GM12864 (cell line): ENCODE data around the gene DCLK1.

ENCODE experiments used
- DNase-seq: peaks from one replicate; pipeline ENCODE4 v3.0.0-alpha.2; 2011; ENCODE audit warnings: low read depth
- H3K4me3 ChIP-seq: 2 replicates; pipeline ENCODE4 v1.5.1; 2011; ENCODE audit warnings: mild to moderate bottlenecking, low read depth, low read length, control low read depth
- TF ChIP-seq, protein P1 (sequence below): IDR thresholded peaks from 2 replicates; pipeline ENCODE4 v1.5.1; 2011; ENCODE audit warnings: low read depth, mild to moderate bottlenecking, moderate library complexity, low read length, control low read depth, inconsistent platforms; ENCODE audit errors: missing control alignments

DCLK1 gene

DNA sequence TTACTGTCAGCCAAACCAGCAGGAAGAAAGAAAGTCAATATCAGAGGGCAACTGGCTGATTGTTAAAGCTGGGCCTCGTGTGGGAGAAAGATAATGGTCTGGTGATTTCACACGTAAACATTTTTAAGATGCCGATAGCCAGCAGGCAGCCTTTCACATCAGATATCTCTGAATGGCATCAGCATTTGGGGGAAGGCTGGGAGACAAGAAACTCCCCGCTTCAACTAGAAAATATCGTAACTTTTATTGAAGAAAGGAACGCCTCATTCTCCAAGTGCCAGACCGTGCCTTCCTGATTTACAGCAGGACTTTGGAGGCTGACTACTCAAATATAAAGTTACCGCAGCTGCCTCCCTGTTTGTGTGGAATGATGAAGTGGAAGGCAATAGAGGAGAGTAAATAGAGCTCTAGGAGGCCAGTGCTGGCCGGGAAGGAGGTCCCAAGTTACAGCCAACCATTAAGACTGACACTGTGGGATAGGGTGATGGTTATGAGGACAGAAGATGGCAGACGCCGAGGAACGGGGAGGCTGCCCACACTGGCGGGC is 370.4 kb downstream of the DCLK1 start:
- no peak for DNase-seq
- TF ChIP-seq, protein P1, sequence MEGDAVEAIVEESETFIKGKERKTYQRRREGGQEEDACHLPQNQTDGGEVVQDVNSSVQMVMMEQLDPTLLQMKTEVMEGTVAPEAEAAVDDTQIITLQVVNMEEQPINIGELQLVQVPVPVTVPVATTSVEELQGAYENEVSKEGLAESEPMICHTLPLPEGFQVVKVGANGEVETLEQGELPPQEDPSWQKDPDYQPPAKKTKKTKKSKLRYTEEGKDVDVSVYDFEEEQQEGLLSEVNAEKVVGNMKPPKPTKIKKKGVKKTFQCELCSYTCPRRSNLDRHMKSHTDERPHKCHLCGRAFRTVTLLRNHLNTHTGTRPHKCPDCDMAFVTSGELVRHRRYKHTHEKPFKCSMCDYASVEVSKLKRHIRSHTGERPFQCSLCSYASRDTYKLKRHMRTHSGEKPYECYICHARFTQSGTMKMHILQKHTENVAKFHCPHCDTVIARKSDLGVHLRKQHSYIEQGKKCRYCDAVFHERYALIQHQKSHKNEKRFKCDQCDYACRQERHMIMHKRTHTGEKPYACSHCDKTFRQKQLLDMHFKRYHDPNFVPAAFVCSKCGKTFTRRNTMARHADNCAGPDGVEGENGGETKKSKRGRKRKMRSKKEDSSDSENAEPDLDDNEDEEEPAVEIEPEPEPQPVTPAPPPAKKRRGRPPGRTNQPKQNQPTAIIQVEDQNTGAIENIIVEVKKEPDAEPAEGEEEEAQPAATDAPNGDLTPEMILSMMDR, result no peak
- H3K4me3 ChIP-seq, result no peak overlapping the region

DNA sequence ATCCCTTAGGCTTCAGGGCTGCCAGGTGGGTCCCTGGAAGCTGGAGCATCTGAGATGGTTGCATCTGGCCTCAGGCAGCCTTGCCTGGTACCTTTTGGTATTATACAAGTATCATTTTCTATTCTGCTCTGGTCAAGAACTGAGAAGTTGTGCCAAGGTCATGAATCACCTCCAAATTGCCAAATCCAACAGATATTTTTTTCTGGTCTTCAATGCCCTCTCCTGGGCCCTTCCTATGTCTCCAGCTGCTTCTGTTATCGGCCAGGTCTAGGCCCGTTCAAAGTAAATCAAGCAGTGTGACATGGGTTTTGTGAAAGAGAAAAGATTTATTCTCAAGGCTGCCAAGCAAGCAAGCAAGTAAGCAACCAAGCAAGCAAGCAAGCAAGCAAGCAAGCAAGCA is 383.6 kb downstream of the DCLK1 start:
- DNase-seq, result no peak
- TF ChIP-seq, protein P1, result no peak

DNA sequence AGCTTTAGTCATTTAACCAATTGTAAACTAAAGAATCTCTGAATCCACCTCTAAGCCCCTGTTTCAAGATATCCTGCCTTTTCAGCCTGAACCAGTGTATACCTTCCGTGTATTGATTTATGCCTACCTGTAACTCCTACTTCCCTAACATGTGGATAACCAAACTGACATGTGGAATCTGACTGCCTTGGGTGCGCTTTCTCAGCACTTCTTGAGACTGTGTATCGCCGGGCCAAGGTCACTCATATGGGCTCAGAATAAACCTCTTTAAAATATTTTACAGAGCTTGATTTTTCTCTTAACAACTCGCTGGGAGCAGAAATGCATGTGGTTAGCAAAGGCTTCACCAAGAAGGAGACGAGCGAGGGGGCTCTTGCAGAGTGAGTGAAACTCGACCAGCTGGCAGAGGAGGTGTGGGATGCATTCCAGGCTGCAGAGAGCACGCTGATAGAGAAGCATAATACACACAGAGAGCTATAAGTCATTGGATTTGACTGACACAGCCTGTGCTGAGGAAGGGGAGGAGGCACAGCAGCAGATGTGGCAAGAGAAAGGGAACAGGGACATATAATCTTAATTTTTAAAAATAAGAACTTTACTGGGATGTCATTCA is 386.5 kb downstream of the DCLK1 start:
- TF ChIP-seq, protein P1, result no peak
- H3K4me3 ChIP-seq, result no peak overlapping the region

More for the DNA sequence above, 383.6 kb downstream of the DCLK1 start:
- H3K4me3 ChIP-seq, result no peak overlapping the region

DNA sequence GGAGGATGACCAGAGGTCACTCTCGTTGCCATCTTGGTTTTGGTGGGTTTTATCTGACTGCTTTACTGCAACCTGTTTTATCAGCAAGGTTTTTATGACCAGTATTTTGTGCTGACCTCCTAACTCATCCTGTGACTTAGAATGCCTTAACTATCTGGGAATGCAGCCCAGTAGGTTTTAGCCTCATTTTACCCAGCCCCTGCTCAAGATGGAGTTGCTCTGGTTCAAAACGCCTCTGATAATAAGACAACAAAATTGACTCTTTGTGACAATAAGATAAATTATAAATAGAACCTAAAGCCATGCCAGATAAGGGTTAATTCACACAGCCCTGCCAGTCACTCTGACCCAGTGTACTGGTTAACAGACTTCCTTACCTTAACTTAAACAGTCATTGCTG is 387.0 kb downstream of the DCLK1 start:
- TF ChIP-seq, protein P1, result no peak
- DNase-seq, result no peak
- no peak overlapping the region for H3K4me3 ChIP-seq

More for the DNA sequence above, 386.5 kb downstream of the DCLK1 start:
- DNase-seq, result no peak

DNA sequence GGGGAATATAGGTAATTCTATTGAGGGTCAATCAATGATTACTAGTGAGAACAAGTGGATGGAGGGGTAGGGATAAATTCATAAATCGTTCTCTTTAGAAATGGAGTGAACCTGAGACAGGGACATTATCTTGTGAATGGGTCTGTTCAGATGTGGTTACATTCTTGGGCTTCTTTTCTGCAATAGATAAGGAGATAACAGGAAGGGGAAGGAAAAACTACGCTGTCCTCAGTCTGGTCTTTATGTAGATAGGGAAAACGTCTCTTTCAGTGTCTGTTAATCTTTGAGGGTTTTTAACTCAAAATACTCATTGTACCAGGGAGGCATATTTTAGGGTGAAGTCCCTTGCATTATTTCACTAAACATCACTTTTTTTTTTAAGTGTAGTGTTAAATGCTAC is 388.0 kb downstream of the DCLK1 start:
- TF ChIP-seq, protein P1, result no peak
- no peak for DNase-seq
- no peak overlapping the region for H3K4me3 ChIP-seq

DNA sequence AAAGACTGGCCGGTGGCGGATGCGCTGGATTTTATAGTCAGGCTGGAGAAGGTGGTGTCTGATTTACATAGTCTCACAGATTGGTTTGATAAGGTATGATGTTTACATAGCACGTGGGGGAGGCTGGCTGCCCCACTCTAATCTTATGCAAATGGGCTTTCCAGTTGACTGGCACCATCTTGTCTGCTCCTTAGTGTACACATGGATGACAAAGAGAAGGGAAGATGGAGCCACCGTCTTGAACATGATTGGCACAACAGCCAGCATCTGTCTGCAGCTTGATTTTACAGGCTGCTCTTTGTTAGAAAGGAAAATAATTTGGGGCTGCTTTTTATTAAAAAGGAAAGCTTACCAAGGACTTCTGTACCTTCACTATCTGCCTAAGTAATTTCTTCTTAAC is 389.5 kb downstream of the DCLK1 start:
- no peak overlapping the region for H3K4me3 ChIP-seq
- TF ChIP-seq, protein P1, result no peak
- no peak for DNase-seq

DNA sequence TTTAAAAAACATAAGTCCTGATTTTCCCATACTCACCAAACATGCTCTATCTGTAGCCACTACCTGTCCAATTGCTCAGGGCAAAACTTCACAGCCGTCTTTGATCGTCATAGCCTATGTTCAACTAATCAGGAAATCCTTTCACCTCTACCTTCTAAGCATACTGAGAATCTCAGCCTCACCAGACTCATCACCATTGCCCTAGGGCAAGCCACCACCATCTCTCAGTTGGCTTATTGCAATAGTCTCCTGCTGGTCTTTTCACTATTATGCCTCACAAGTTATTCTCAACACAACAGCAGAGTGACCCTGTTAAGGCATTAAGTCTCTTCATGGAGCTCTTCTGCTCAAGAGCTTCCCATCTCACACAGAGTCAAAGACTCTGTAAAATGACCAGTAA is 394.3 kb downstream of the DCLK1 start:
- DNase-seq, result no peak
- TF ChIP-seq, protein P1, result no peak
- H3K4me3 ChIP-seq, result no peak overlapping the region
